Measurements from ENCODE around the gene TMEM82.
A peak's percentile ranks its signal among the peaks of the same experiment; 100 is the strongest.

Gene TMEM82

DNA sequence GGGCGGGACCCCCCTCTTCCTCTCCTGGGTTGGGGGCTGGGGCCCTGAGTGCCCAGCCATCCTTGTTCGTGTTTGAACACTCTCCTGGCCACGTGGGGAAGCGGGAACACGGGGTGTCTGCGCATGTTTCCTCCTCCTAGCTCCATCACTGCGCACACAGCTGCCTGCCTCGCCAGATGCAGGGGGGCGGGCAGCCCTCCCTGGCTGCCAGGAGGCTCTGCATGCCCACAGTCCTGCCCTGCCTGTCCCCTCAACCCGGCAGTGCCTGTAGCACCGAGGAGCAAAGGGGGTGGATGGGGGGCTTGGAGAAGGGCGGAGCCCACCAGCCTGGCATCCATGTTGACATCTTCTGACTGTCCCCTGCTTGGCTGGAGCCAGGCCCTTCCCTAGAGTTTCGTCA lies 8.0 kb upstream of the TMEM82 start:
- TF ChIP-seq, protein P1, sequence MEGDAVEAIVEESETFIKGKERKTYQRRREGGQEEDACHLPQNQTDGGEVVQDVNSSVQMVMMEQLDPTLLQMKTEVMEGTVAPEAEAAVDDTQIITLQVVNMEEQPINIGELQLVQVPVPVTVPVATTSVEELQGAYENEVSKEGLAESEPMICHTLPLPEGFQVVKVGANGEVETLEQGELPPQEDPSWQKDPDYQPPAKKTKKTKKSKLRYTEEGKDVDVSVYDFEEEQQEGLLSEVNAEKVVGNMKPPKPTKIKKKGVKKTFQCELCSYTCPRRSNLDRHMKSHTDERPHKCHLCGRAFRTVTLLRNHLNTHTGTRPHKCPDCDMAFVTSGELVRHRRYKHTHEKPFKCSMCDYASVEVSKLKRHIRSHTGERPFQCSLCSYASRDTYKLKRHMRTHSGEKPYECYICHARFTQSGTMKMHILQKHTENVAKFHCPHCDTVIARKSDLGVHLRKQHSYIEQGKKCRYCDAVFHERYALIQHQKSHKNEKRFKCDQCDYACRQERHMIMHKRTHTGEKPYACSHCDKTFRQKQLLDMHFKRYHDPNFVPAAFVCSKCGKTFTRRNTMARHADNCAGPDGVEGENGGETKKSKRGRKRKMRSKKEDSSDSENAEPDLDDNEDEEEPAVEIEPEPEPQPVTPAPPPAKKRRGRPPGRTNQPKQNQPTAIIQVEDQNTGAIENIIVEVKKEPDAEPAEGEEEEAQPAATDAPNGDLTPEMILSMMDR (IDR thresholded peaks at IDR 0.05; ENCODE audit: unreplicated experiment in 3 of 3): no peak
- Mint-ChIP-seq H3K4me1 (peaks cover 17% of the 10 kb centered on the region), H3K27me3 (ENCODE audit: low read depth) (no peaks in the 10 kb centered on the region), H3K27ac (no peak overlapping the region), H3K4me3 (no peak overlapping the region), H3K9me3 (no peaks in the 10 kb centered on the region), H3K36me3 (ENCODE audit: low read depth) (peaks cover 16% of the 10 kb centered on the region)

DNA sequence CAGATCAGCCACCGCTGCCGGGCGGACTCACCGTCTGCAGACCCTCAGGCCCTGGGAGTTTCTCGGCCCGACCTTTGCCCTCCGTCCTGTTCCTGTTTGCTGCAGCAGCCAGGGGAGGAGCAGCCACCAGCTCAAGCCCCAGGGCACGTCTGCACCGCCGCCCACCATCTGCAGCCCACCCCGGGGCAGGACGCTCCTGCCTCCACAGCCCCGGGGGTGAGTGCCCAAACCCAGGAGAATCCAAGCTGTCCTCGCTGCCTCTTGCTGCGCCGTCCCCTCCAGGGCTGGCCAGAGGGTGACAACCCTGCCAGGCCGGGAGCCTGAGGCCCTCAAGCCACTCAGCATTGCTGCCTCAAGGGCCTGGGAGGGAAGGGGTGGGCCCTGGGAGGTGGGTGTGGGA lies 7.4 kb upstream of the TMEM82 start:
- Mint-ChIP-seq H3K27ac (no peak overlapping the region), H3K4me3 (no peak overlapping the region), H3K4me1 (peaks cover 21% of the 10 kb centered on the region), H3K27me3 (ENCODE audit: low read depth) (no peaks in the 10 kb centered on the region), H3K36me3 (ENCODE audit: low read depth) (peaks cover 12% of the 10 kb centered on the region), H3K9me3 (no peaks in the 10 kb centered on the region)
- TF ChIP-seq, protein P1 (IDR thresholded peaks at IDR 0.05; ENCODE audit: unreplicated experiment in 3 of 3): no peak

DNA sequence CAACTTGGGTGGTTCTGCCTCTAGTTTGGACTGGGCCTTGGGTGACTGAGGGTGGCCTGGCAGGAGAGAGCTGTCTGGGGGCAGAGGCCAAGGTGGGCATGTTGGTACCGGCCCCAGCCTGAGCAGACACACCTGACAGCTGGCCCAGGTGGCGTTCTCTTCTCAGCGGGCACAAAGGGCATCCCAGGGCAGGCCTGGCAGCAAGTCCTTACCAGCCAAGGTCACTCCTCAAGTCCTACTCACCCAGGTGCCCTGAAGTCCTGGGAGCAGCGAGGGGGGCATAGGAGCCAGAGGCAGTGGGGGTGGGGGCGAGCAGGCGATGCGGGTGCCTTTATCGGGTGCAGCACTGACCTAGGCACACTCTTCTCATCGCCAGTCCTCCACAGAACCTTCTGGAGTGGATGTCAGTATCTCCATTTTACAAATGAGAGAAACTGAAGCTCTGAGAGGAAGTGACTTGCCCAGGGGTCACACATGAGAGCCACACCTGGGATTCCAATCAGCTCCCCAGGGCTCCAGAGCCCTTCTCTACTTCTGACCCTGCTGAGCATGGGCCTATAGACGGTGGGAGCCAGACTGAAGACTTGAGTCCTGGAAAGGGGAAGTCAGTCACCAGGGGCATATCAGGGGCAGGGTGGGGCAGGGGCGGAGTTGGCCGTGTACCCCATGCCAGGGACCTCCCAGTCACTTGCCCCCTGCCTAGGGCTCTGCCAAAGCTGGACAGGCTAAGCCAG lies 6.8 kb upstream of the TMEM82 start:
- no peaks in the 10 kb centered on the region for H3K9me3 Mint-ChIP-seq
- H3K27me3 Mint-ChIP-seq (ENCODE audit: low read depth): no peaks in the 10 kb centered on the region
- H3K4me3 Mint-ChIP-seq: no peak overlapping the region
- no peak overlapping the region for H3K27ac Mint-ChIP-seq
- peaks cover 12% of the 10 kb centered on the region for H3K36me3 Mint-ChIP-seq (ENCODE audit: low read depth)
- TF ChIP-seq, protein P1 (IDR thresholded peaks at IDR 0.05; ENCODE audit: unreplicated experiment in 3 of 3): no peak
- peaks cover 21% of the 10 kb centered on the region for H3K4me1 Mint-ChIP-seq

DNA sequence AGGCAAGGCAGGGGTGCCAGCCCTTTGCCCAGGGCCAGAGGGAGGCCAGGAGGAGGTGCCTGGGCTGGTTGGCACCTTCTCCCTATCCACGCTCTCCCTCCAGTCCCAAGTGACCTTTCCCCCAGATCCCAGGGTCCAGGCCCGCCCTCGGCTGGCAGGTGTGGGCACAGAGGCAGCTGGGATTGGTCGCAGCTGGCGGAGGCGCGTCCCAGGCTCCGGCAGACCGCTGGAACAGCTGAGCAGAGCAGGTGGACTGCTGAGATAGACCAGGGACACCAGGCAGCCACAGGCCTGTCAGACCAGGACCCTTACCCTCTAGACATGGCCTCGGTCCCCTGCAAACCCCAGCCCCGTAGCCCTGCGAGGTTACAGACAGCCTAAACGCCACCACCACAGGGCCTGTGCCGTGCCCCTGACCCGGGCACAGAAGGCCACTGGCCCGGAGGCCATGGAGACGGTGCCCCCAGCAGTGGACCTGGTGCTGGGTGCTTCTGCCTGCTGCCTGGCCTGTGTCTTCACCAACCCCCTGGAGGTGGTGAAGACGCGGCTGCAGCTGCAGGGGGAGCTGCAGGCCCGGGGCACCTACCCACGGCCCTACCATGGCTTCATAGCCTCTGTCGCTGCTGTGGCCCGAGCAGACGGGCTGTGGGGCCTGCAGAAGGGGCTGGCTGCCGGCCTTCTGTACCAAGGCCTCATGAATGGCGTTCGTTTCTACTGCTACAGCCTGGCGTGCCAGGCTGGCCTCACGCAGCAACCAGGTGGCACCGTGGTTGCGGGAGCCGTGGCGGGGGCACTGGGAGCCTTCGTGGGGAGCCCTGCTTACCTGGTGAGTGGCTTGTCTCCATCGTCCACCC lies 6.0 kb upstream of the TMEM82 start, which contains the start of gene SLC25A34:
TSS of gene SLC25A34 (plus strand) at position 221 of the 854 bp plus-strand sequence. CDS start at position 449, 228 bp downstream.
- peaks cover 12% of the 10 kb centered on the region for H3K36me3 Mint-ChIP-seq (ENCODE audit: low read depth)
- H3K4me3 Mint-ChIP-seq: peak within 1 kb of the TSS in 1 of 3 experiments; percentile 49
- peaks cover 21% of the 10 kb centered on the region for H3K4me1 Mint-ChIP-seq
- H3K27me3 Mint-ChIP-seq (ENCODE audit: low read depth): no peaks in the 10 kb centered on the region
- H3K9me3 Mint-ChIP-seq: no peaks in the 10 kb centered on the region
- TF ChIP-seq, protein P1 (IDR thresholded peaks at IDR 0.05; ENCODE audit: unreplicated experiment in 3 of 3): no peak
- no peak within 1 kb of the TSS for H3K27ac Mint-ChIP-seq

DNA sequence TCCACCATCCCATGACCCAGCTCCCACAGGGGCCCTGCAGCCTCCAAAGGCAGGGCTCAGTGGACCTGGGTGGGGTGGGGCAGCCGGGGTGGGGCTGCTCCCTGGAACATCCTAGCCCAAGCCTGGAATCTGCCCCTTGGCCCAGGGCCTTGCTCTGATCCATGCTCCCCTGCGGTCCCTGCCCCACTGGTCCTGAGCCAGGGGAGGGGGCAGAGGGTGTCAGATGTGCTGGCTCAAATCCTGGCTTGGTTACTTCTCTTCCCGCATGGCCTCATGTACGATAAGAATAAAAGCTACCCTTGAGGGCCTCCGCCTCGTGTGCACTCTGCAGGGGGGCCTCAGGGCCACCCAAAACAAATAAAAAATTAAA lies 5.4 kb upstream of the TMEM82 start:
- Mint-ChIP-seq H3K27ac (no peak overlapping the region), H3K9me3 (no peaks in the 10 kb centered on the region)

More for the DNA sequence above, 5.4 kb upstream of the TMEM82 start:
- Mint-ChIP-seq H3K27me3 (ENCODE audit: low read depth) (no peaks in the 10 kb centered on the region), H3K4me3 (peak overlapping the region in 1 of 3 experiments; percentile 49), H3K4me1 (peaks cover 21% of the 10 kb centered on the region), H3K36me3 (ENCODE audit: low read depth) (peaks cover 12% of the 10 kb centered on the region)
- TF ChIP-seq, protein P1 (IDR thresholded peaks at IDR 0.05; ENCODE audit: unreplicated experiment in 3 of 3): no peak

Measured in nephron (organoid).